ENCODE measurements around the gene SFRP2.
A peak's percentile ranks its signal among the peaks of the same experiment; 100 is the strongest.

SFRP2 gene

DNA sequence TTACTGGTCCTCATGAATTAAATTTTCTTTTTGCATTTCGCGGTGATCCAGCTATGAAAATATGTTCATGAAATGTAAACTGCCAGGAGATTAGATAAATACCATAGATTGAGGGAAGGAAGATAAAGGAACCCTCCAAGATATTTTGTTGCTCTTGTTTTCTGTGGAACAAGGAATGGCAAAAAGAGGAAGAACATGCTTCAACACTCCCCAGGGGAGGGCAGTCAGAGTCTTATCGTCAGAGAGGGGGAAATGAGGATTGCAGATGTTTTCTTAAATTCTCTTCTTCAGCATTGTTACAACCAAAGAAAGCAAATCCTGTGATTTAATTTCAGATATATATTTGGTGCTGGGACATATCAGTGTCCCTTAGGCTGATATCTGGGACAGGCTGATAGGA lies 9.5 kb upstream of the SFRP2 start:
- no peak for DNase-seq (ENCODE audit: low spot score)

DNA sequence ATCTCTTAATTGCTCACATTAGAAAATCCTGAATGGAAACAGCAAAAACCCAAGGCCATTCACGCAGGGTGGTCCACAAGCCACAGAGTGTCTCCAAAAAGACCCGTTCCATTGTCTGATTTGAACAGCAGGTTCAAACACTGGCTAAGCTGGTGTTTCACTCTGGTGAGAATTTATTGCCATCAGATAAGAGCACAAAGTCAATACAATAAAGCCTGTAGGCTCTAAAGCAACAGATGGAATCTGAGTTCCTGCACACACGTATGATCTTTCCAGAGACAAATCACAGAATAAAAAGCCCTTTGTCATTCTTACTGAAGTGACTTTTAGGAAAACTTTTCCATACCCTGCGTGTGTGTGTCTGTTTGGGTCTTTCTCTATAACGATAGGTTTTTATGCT lies 5.1 kb upstream of the SFRP2 start:
- no peak for DNase-seq (ENCODE audit: low spot score)

DNA sequence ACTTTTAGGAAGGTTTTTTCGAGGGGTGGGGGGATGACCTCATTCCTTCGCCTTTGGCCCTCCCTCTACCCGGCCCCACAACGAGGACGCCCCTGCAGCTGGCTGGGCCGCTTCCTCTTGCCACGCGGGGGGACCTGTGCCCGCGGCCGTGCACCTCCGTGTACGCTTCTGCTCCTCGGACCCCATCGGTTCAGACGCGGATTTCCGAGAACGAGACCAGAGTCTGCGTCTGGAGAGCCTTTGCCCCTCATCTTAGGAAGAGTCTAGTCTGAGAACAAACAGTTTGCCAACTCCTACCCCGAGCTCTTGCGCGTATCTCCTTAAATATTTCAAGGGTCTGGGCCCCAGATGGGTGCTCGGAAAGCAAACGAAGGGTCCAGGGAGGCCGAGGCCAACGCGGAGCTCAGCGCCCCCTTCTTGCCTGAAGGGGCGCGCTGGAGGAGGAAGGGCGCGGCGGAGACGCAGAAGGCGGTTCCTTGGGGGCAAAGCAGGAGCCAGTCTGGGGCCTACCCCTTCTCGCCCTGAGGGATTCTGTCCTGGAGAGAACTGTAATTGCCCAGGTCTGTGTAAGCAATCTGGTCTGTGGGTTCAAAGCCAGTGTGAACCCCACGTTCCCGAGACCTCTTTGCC lies 3.9 kb upstream of the SFRP2 start:
- DNase-seq (ENCODE audit: low spot score) = no peak

DNA sequence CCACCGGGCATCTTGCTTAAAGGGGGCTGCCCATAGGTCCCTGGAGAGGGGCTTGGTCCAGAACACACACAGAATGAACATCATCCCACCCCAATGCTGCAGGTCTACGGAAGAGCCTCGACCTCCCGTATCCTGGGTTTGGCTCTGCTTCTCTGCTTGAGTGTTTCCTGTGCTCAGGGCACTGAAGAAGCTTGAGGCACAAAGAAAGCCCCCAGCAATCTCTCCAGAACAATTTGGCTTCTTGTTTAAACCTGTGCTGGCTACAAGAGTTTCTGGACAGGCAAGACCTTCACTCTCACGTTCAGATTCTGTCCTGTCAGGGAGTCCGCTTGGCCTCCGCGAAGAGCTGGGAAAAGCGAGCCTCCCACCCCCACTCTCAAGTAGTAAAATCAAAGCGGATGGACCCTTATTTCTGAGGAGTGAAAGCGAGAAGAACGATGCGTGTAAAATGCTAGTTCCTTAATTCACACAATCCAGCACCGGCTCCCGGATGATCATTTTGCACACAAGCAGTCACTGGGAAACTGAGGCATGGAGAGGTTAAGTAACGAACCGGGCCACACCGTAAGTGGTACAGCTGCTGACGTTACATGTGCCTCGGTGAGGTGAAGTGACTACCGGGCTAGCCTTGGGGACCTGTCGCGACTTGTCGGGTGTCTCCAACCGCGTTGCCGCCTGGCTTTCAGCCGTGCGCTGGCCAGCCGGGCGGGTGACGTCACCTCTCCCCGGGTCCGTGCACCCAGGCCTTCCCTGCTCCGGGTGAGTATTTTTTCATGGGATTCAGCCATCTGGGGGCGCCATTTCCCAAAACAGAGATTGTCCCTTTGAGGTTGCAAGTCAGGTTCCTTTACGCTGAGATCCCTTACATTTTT lies 3.1 kb upstream of the SFRP2 start:
- DNase-seq (ENCODE audit: low spot score) = peak; percentile 84

DNA sequence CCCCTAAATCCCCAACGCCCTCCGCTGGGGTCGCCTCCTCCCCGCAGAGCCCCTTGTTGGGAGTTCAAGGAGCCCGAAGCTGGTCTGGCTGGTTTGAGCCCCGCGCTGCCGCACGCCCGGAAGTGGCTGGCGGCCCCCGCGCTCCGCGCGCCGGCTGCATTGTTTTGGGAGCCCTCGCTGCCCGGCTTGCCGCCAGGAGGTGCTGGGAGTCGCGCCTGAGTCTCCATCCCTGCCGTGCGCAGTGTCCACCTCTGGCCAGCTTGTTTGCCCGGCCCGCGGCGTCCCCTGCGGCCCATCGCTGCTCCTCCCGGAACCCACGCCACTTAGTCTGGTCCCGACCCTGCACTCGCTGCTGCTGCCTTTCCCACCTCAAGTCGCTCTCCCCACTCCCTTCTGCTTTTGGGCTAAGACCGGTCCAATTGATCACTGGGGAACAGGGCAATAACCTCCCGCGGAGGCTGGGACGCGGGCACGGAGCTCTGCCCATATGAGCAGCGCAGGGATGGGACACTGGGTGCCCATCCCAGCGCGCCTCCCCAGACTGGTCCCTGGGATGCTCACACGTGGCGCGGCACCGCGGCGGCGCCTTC lies 2.2 kb upstream of the SFRP2 start:
- peak; percentile 64 for DNase-seq (ENCODE audit: low spot score)

DNA sequence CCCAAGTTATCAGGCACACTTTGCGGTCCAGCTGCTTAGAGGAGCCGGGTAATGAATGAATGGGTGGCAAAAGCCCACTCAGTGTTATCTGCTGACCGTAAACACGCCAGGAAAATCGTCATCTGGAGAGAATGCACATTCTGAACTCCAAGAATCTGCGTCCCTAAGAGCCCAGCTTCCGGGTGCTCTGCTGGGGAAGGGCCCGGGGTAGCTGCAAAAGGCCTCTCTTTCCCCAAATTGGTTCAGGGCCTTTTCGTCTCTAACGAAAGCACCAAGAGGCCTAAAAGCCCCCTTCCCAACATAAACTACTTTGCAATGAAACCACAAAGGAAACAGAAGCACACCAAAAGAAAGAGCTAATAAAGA lies 1.6 kb upstream of the SFRP2 start:
- no peak for DNase-seq (ENCODE audit: low spot score)

DNA sequence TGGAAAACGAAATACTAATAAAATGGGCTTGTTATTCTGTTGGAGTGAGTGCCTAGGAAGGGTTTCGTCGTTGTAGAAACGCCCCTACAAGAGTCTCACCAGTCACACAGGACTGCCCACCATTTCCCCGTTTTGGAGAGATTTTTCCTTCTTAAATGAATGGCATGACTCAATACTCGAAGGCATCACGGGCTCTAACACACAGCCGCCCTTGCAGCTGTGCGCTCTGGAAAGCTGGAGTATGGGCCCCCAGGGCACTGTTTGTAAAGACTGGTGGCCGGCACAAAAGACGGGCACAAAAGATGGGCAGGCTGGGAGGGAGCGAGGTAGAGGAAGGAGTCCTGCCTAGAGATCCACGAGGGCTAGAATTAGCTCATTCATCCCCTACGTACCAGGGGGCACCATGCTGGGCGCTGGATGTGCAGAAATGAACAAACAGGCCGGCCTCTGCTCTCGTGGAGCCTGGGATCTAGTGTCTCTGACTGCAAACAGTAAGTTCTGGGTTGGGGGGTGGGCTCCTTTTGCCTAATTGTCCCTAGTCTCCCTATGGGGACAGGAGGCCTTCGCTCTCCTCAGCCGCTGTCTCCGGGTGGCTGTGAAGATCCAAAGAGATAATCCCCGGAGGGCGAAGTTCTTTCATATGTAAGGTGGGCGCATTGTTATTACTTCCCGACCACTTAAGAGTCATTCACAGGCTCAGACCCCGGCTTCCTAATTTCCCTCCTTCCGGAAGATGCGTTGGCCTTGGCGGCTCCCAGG lies 1.0 kb upstream of the SFRP2 start:
- peak; percentile 20 for DNase-seq (ENCODE audit: low spot score)

DNA sequence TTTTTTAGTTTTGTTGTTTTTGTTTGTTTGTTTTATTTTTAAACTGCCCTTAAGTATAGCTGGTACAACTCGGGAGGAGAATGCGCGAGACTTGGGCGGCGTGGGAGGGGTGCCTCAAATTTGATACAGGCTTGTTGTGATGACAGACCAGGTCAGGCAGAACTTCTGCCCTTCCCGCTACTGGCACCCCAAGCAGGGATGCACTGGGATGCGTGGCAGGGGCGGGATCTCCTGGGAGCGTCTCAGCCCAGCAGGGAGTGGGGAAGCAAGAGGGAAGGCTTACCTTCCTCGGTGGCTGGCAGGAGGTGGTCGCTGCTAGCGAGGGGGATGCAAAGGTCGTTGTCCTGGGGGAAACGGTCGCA lies 851 bp downstream of the SFRP2 start:
- DNase-seq (ENCODE audit: low spot score) = no peak

DNA sequence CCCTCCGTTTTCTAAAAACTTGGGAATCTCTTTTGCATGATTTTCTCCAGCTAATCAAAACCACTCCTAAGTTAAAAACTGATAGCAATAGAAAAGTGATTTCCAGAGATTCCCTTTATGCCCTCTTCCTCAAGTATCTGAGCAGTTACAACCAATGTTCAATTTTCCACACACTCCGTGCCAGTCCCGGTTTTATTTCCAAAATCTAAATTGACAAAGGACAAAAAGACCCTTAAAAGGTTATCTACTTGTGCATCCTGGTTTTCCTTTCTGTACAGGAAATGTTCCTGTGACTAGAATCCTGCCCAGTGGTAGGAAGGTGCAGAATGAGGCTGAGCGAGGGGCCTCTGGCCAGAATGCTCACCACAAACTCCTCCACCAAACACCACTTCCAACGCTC lies 1.3 kb downstream of the SFRP2 start:
- DNase-seq (ENCODE audit: low spot score) = no peak

DNA sequence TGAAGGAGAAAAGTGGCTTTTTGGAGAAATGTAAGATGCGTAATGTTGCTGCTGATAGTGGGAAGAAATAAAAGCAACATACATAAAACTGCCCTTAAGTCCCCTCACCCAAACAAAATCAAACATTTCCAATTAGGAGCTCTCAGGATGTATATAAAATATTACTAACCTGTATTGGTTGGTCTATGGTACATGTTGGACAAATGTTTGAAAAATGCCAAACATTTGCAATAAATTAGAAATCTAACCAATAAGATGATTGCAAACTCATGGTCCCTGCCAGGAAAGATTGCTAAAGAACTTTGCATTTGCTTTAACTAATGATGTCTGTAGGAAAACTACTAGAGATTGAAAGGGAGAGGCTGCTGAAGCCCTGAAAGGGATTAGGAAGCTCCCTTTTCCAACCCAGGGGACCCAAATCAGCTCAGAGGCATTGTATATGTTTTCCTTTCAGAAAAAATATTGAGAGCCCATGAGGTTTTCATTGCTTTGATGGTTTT lies 1.8 kb downstream of the SFRP2 start:
- DNase-seq (ENCODE audit: low spot score) = no peak

DNA sequence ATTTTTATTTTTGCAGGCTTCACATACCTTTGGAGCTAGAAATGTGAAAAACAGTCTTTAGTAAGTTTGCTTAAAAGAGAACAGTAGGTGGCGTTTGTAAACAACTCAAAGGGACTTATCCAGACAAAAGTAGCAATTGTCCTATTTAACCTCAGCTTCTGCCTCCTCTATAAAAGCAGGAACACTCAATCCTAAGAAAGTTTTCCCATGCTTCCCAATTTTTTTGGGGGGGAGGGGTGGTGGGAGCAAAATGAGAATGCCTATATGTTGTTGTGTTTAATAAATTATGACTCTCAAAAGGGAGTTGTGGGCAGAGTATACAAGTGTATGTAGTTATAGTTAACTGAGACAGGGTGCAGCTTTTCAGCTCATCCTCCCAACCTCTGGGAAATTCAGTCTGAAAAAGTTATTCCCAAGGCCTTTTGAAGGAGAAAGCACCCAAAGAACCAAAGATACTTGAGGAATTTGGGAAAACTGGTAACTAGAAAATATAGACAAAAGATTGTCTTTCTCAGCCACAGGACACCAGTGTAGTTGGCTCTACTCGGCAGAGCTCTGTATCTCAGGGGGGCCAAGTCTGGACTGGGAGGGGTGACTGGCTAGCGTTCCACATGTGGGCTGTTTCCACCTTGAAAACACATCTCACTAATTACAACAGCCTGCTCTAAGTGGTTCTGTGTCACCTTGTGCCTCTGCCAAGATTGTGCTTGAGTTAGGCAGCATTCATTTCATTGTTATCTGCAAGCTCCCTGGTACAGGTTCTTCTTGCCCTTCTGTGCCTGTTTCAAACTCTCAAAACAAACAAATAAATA lies 2.8 kb downstream of the SFRP2 start:
- DNase-seq (ENCODE audit: low spot score) = peak; percentile 33

DNA sequence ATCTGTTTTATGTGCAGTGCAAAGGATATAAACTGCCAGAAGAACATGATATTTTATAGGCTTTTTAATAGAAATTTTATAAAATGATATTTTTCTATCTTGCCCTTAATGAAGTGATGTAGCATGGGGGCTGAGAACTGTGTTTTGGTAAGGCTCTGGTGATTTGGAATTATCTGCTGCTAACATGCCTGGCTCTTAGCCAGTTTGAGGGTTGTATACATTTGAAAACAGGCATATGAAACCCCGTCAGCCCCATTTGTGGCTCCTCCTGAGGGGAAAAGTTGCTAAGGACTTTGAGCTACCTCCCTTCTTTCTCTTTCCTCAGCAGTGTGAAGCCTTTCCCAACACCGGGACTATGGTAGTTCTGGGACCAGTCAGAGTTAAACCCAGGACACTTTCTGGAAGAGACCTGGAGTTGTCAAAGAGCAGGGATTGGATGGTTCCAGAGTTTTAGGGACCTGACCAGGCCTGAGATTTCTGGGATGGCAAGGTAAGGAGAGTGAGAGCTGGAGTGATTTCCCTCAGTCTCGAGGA lies 4.7 kb downstream of the SFRP2 start:
- no peak for DNase-seq (ENCODE audit: low spot score)

DNA sequence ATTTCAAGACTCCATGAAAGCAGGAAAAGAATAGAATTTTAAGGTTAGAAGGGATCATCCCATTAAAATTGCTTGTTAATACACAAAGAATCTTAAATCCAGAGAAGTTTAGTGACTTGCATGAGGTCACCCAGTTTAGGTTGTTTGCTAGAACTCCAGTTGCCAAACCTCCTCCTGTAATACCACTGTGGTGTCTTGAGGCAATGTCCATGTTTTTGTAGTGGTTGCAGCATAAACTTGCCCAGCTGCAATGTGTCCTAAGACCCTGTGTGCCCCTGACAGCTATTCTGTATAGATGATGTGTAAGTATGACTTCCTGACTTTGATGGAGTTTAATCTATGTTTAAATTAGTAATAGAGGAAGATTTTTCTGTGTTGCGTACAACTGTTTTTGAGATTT lies 6.3 kb downstream of the SFRP2 start:
- DNase-seq (ENCODE audit: low spot score) = peak; percentile 24

DNA sequence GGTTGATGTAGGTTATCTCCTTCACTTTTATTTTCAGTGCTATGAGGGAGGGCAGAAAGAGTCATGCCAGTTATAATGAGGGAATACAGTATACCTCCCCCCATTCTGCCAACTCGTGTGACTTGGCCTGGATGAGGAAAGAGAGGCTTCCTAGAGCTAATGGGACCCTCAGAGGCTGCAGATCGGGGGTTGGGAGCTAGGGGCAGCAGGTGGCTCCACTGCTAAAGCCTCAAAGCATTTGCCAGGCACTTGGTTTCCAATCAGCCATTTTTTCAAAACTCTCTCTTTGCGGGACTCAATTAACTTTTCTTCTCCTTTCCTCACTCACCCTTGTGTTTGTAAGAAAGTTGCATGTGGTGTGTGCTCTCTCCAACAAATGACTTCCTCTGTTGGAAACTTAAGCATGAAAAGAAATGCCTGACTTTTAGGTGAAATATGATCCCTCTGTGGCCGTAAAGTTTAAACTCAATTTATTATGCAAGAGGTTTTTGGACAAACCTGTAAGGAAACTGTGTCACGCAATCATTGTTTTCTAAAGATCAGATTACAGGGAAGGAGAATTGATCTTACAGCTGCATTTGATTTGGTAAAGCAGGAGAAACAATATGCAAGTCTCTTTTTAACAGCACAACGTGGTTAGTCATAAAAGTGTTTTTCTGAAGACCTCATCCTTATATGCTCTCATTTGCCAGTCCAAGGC lies 7.0 kb downstream of the SFRP2 start:
- DNase-seq (ENCODE audit: low spot score) = peak; percentile 60

DNA sequence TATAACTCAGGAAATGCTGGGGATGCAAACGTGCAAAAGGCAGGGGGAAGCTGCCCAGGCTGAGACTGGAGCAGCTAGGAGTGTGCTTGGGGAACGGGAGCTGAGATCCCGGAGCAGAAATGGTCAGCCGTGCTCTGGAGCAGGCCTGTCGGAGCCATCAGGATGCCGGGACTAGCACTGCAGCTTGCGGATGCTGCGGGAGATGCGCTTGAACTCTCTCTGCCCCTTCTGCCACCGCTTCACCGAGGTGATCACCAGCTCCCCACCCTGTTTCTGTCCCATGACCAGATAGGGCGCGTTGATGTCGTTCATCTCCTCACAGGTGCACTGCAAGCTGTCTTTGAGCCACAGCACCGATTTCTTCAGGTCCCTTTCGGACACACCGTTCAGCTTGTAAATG lies 7.6 kb downstream of the SFRP2 start:
- no peak for DNase-seq (ENCODE audit: low spot score)

DNA sequence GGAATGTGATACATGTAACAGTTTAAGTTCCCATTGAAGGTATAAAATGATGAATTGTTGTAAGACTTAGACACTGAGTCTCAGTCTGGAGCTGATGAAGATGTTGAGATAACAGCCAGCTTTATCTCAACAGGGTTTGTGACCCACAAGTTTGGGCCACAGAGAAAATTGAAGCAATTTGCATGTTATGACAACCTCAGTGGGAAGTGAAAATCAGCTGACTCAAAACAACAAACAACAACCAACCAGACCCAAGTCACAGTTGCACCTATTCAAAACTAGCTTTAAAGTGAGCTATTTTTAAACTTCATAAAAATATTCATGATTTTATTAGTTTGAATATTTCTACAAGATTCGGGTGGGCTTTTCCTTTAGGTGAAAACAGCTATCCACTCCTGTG lies 8.0 kb downstream of the SFRP2 start:
- DNase-seq (ENCODE audit: low spot score) = no peak

DNA sequence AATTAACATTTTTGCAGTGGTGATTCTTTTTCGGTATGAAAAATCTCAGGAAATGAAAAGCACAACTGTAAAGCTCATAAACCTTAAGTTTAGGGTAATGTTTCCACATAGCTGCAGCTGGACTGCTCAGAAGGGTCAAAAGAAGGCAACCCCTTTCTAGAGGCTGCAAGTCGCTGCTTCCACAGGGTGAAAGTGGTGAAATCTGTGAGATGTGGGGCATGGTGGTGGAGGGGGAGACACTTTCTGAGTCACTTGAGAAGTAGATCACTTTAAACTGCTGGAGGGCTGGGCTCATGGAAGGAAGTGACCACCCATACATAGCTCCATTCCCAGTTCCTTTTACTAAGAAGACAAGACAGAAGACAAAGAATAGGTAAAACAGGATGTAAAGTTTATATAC lies 8.7 kb downstream of the SFRP2 start:
- DNase-seq (ENCODE audit: low spot score) = no peak

DNA sequence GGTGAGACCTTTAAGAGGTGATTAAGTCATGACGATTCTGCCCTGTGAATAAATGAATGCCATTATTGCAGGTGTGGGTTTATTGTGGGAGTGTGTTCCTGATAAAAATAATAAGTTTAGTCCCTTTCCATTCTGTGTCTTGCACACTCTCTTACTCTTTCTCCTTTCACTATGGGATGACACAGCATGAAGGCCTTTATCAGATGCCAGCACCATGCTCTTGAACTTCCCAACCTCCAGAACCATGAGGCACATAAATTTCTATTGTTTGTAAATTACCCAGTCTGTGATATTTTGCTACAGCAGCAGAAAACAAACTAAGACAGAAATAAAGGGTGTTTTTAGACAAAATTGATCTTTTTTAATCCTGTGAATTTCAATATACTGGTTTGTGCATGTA lies 10.5 kb downstream of the SFRP2 start:
- no peak for DNase-seq (ENCODE audit: low spot score)

DNA sequence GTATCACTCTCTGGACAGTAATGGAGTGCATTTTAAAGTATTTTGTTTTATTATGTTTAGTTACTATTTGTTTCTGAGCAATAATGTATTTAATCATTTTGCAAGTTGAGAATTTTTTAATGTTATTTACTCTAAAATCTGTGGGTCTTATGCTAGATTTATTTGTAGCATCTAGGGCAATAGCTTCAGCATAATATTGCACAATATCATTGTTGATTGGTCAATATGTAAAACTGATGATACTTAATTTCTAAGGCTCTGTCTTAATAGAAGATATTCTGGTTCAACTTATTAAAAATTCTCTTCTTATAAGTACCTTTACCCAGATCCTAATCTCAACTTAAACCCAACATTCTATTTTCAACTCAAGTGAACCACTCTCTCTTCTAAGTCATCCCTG lies 11.5 kb downstream of the SFRP2 start:
- no peak for DNase-seq (ENCODE audit: low spot score)

DNA sequence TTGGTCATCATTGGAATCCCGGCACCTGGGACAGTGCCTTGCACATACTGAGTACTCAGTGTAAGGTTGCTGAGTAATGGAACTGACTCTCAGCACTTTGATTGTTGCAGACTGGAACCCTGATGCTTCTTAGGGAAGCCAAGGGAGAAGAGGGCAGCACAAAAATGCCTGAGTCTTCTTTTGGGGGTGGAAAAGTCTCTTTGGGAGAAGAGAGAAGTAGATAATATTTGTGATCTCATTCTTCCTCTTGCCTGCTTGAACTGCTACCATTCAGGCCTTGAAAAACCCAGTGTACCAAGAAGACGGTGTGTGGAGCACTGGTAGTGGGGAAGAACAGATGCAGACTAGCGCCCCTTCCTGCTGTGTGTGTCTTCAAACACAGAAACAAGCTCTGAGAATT lies 12.3 kb downstream of the SFRP2 start:
- DNase-seq (ENCODE audit: low spot score) = no peak

DNA sequence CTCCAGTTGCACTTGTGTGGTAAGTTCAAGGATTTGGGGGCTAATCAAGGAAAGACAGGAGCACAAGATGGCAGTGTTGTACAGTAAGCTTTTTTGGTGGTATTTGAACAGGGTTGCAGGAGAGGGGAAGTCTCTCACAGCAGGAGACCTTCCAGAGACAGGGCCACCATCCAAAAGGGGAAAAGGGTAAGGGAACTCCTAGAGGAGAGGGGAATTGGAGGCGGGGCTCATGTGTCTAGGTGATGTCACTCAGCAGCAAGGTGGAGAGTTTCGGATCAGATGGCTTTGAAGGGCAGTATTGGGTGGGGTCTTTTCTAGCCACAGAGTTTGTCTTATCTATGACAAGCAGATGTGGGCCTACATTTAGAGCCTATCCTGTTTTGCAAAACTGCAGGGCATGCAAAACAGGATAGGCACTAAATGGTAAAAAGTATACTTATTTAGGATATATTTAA lies 15.6 kb downstream of the SFRP2 start:
- no peak for DNase-seq (ENCODE audit: low spot score)

Data from AG20443 (cell line).